IMR-90 (cell line): Measurements from ENCODE around the gene MYRFL. TPM values are rescaled to one million over a fixed set of nuclear protein-coding genes. Genes with fewer than 3 reads are reported as not detected.

Experiments used
- ATAC-seq: fragments of 200-7000 bp; cut with Tn5 transposase; 2 replicates; pipeline ENCODE4 v1.9.1; 2020; ENCODE audit warnings: low read depth, mild to moderate bottlenecking, moderate library complexity
- BruUV-seq: library from RNA; stranded (reverse); fragments of 400-500 nt; replicated peaks from 2 replicates; lab custom pipeline; 2021; lab: Mats Ljungman, UMichigan
- CTCF ChIA-PET: fragments of 300-600 bp; formaldehyde crosslinking; extraction: SDS; loops from one replicate; lab custom pipeline; 2021; ENCODE audit warnings: antibody characterized with exemption; lab: Yijun Ruan, JAX
- POLR2A ChIA-PET: fragments of 300-600 bp; sonication (Branson Sonifier 250); formaldehyde crosslinking; loops from one replicate; lab custom pipeline; 2022; ENCODE audit warnings: antibody characterized with exemption; ENCODE audit not compliant: unreplicated experiment; lab: Charles Lee
- DNase-seq: peaks from one replicate; pipeline ENCODE4 v3.0.0; 2013
- H2AFZ ChIP-seq: replicated peaks from 2 replicates; pipeline ENCODE3; 2013; ENCODE audit warnings: low read length, mild to moderate bottlenecking; ENCODE audit not compliant: poor library complexity
- H2AK5ac ChIP-seq: 2 replicates; pipeline ENCODE4 v1.6.1; 2013; ENCODE audit warnings: low read depth, low read length, inconsistent platforms
- H2AK9ac ChIP-seq: replicated peaks from 2 replicates; pipeline ENCODE3; 2013; ENCODE audit warnings: mild to moderate bottlenecking, low read depth, low read length, moderate library complexity; ENCODE audit not compliant: poor library complexity
- H2BK120ac ChIP-seq: 2 replicates; pipeline ENCODE4 v1.6.1; 2013; ENCODE audit warnings: low read depth, low read length, inconsistent platforms
- H2BK15ac ChIP-seq: 3 replicates; pipeline ENCODE4 v1.6.1; 2013; ENCODE audit warnings: low read depth, low read length, inconsistent platforms
- H2BK20ac ChIP-seq: 2 replicates; pipeline ENCODE4 v1.6.1; 2013; ENCODE audit warnings: low read depth, mild to moderate bottlenecking, inconsistent platforms, low read length, moderate library complexity
- H2BK5ac ChIP-seq: 2 replicates; pipeline ENCODE4 v1.6.1; 2013; ENCODE audit warnings: mild to moderate bottlenecking, low read depth, low read length, inconsistent platforms; ENCODE audit not compliant: poor library complexity, severe bottlenecking
- H3K14ac ChIP-seq: replicated peaks from 2 replicates; pipeline ENCODE4 v1.6.1; 2013; ENCODE audit warnings: low read depth, low read length, inconsistent platforms
- H3K18ac ChIP-seq: 2 replicates; pipeline ENCODE4 v1.6.1; 2013; ENCODE audit warnings: low read depth, low read length, control low read depth
- H3K23ac ChIP-seq: 2 replicates; pipeline ENCODE4 v1.6.1; 2013; ENCODE audit warnings: low read depth, low read length, inconsistent platforms
- H3K27ac ChIP-seq: 2 replicates; pipeline ENCODE4 v1.5.1; 2013; ENCODE audit warnings: mild to moderate bottlenecking, control low read depth, low read length; ENCODE audit not compliant: insufficient read depth
- H3K27me3 ChIP-seq: 2 replicates; pipeline ENCODE4 v1.6.1; 2013; ENCODE audit warnings: low read length; ENCODE audit not compliant: control insufficient read depth, insufficient read depth
- H3K36me3 ChIP-seq: 2 replicates; pipeline ENCODE4 v1.6.1; 2013; ENCODE audit warnings: low read length, mixed read lengths; ENCODE audit not compliant: control insufficient read depth, insufficient read depth
- H3K4ac ChIP-seq: 2 replicates; pipeline ENCODE4 v1.6.1; 2013; ENCODE audit warnings: low read depth, low read length, inconsistent platforms
- H3K4me1 ChIP-seq: 2 replicates; pipeline ENCODE4 v1.6.1; 2013; ENCODE audit warnings: low read length, mixed read lengths; ENCODE audit not compliant: control insufficient read depth, insufficient read depth
- H3K4me2 ChIP-seq: 2 replicates; pipeline ENCODE4 v1.6.1; 2013; ENCODE audit warnings: low read depth, mild to moderate bottlenecking, control low read depth, low read length, moderate library complexity
- H3K4me3 ChIP-seq: 2 replicates; pipeline ENCODE4 v1.5.1; 2013; ENCODE audit warnings: low read depth, mild to moderate bottlenecking, control low read depth, low read length, moderate library complexity; ENCODE audit not compliant: insufficient read depth
- H3K56ac ChIP-seq: 2 replicates; pipeline ENCODE4 v1.6.1; 2013; ENCODE audit warnings: low read length, inconsistent platforms; ENCODE audit not compliant: insufficient read depth; ENCODE audit errors: extremely low read depth
- H3K79me1 ChIP-seq, 2 experiments: 2 replicates each; pipeline ENCODE4 v1.6.1; 2013; ENCODE audit warnings: low read length in 2 of 2, inconsistent platforms in 1 of 2, low read depth in 1 of 2
- H3K9ac ChIP-seq: 2 replicates; pipeline ENCODE4 v1.6.1; 2013; ENCODE audit warnings: low read depth, low read length, control low read depth
- H3K9me1 ChIP-seq: 2 replicates; pipeline ENCODE4 v1.6.1; 2013; ENCODE audit warnings: low read length, inconsistent platforms; ENCODE audit not compliant: insufficient read depth
- H3K9me3 ChIP-seq: 2 replicates; pipeline ENCODE4 v1.6.1; 2013; ENCODE audit warnings: low read length; ENCODE audit not compliant: control insufficient read depth, insufficient read depth
- H4K20me1 ChIP-seq: 2 replicates; pipeline ENCODE4 v1.6.1; 2013; ENCODE audit warnings: low read length, inconsistent platforms; ENCODE audit not compliant: insufficient read depth
- H4K5ac ChIP-seq: 2 replicates; pipeline ENCODE4 v1.6.1; 2013; ENCODE audit warnings: mild to moderate bottlenecking, low read depth, low read length, control low read depth
- H4K8ac ChIP-seq, 2 experiments: 2 replicates each; pipeline ENCODE4 v1.6.1; 2013; ENCODE audit warnings: low read depth in 2 of 2, low read length in 2 of 2, control low read depth in 1 of 2, inconsistent platforms in 1 of 2
- H4K91ac ChIP-seq: 2 replicates; pipeline ENCODE4 v1.6.1; 2013; ENCODE audit warnings: low read depth, low read length, inconsistent platforms; ENCODE audit not compliant: insufficient read depth
- MAZ ChIP-seq: IDR thresholded peaks from 2 replicates; pipeline ENCODE4 v1.6.1; 2012; ENCODE audit warnings: low read depth, mild to moderate bottlenecking, low read length, improper control_type of control experiment, moderate library complexity, borderline replicate concordance
- WGBS, 2 experiments: methylation state at CpG; one replicate each; pipeline versions ENCODE4 v1.1.5 to v1.1.7; 2013; ENCODE audit warnings: missing lambda C conversion rate in 2 of 2; ENCODE audit not compliant: insufficient read length in 1 of 2; ENCODE audit errors: extremely low coverage in 2 of 2; 5-methylcytosine and 5-hydroxymethylcytosine counted together
- dilution Hi-C: fragments of 300-500 bp; cut with HindIII; formaldehyde crosslinking; loops from one replicate; pipeline ENCODE4 v1.14.3; 2018; ENCODE audit warnings: low sequenced_read_pairs; ENCODE audit not compliant: unreplicated experiment
- in situ Hi-C: fragments of 300-500 bp; cut with MboI; formaldehyde crosslinking; loops from 3 replicates; pipeline ENCODE4 v1.14.3; 2019; ENCODE audit warnings: low sequenced_read_pairs, inconsistent platforms, mixed read lengths
- intact Hi-C: fragments of 100-400 bp; cut with micrococcal nuclease; formaldehyde crosslinking; loops from 2 replicates; pipeline ENCODE4 v1.10.0; 2022
- polyA plus RNA-seq, 3 experiments: library from polyadenylated mRNA; depleted of rRNA; stranded (reverse); fragments of >200 nt; gene quantifications; 2 replicates each; pipeline ENCODE4 v1.2.3, GENCODE V29; 2012; ENCODE audit warnings: low replicate concordance in 1 of 3
- total RNA-seq: library from RNA; depleted of rRNA; stranded (reverse); fragments of >200 nt; gene quantifications from 2 replicates; pipeline ENCODE4 v1.2.3, GENCODE V29; 2012

MYRFL gene
- total and polyA plus RNA-seq, 2 of the 4 experiments (the other 2 are of a cell fraction), result not detected

DNA sequence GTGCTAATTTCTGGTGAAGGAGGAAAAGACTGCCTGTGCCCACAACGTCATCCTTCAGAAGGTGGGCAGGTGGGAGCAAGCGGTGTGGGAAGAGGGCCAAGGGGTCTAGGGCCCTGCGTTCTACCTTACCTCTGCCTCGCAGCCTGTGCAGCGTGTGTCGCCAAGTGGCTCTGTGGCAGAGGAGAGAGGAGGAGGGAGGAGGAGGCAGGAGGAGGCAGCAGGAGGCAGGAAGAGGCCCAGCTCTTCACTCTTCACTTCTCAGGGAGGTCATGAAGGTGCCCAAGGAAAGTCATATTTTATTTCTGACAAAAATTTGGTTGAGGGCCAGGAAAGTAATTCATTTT is 177.9 kb downstream of the MYRFL start:
- Histone ChIP-seq H3K9me1 (no peaks in the 10 kb centered on the region), H3K27ac (no peak overlapping the region)
- POLR2A ChIA-PET, result no interaction called here

More for the DNA sequence above, 177.9 kb downstream of the MYRFL start:
- Histone ChIP-seq H4K91ac (no peak overlapping the region), H3K27me3 (no peaks in the 10 kb centered on the region; the same call in 1 of the 2 replicates), H4K5ac (no peak overlapping the region), H3K9ac (no peak overlapping the region), H3K18ac (no peak overlapping the region), H2AFZ (peak overlapping the region; percentile 26), H2BK20ac (no peak overlapping the region), H2AK9ac (no peak overlapping the region), H3K4me3 (no peak overlapping the region), H3K79me1 (no peaks in the 10 kb centered on the region), H3K4me1 (no peaks in the 10 kb centered on the region), H2BK120ac (no peak overlapping the region), H2BK15ac (no peak overlapping the region), H2AK5ac (no peak overlapping the region), H4K8ac (no peak overlapping the region), H2BK5ac (no peak overlapping the region), H3K36me3 (no peaks in the 10 kb centered on the region), H4K20me1 (no peaks in the 10 kb centered on the region), H3K23ac (no peak overlapping the region), H3K9me3 (no peaks in the 10 kb centered on the region), H3K4ac (no peak overlapping the region), H3K14ac (no peak overlapping the region), H3K4me2 (no peak overlapping the region), H3K56ac (no peak overlapping the region)
- no peak for TF ChIP-seq MAZ
- in situ Hi-C loops, result no loop called here
- BruUV-seq, result no TSS peak
- DNase-seq (no peak), ATAC-seq (no peak)
- intact Hi-C loops, result no loop called here
- CTCF ChIA-PET, result no interaction called here
- no CpG with 5 or more reads among the region's 6 CpGs for WGBS, 2 experiments
- dilution Hi-C loops, result no loop called here
